Colonic mucosa (tissue), 4 donors: Measurements from ENCODE around the gene LTBP2. TPM values are rescaled to one million over a fixed set of nuclear protein-coding genes. Genes with fewer than 3 reads are reported as not detected.

ENCODE experiments used
- DNase-seq: peaks from one replicate; pipeline ENCODE4 v3.0.0-alpha.2; 2020
- H3K27ac ChIP-seq: fragments of 200-600 bp; one replicate; pipeline ENCODE4 v1.8.0; 2021
- H3K27me3 ChIP-seq: fragments of 200-600 bp; one replicate; pipeline ENCODE4 v1.8.0; 2021
- H3K36me3 ChIP-seq: fragments of 200-600 bp; one replicate; pipeline ENCODE4 v1.8.0; 2021
- H3K4me1 ChIP-seq: fragments of 200-600 bp; one replicate; pipeline ENCODE4 v1.8.0; 2021; ENCODE audit warnings: mild to moderate bottlenecking
- H3K4me3 ChIP-seq: fragments of 200-600 bp; one replicate; pipeline ENCODE4 v1.8.0; 2021
- H3K9ac ChIP-seq, 2 donors: one replicate each; pipeline ENCODE4 v1.7.0; 2013; ENCODE audit warnings: control low read depth in 2 of 2, low read depth in 2 of 2, low read length in 2 of 2
- H3K9me3 ChIP-seq: fragments of 200-600 bp; one replicate; pipeline ENCODE4 v1.8.0; 2021
- intact Hi-C: fragments of 100-400 bp; cut with DNase I; formaldehyde crosslinking; loops from one replicate; pipeline ENCODE4 v1.14.1; 2022
- total RNA-seq, 2 donors: library from RNA; stranded (reverse); fragmentation: NEBNext Ultra II Directional in 1 of 2; extraction: Animal tissue kit (Norgen Biotek cat#: 25700) in 1 of 2; gene quantifications; one replicate each; pipeline ENCODE4 v1.2.1, GENCODE V29; 2021
- TF ChIP-seq, protein P1 (sequence below): fragments of 200-600 bp; IDR thresholded peaks from one replicate; pipeline ENCODE4 v1.8.0; 2022; ENCODE audit warnings: antibody characterized with exemption, mild to moderate bottlenecking
- donor health status: healthy.
- donor health status: DM: no; HTN: no; CAD: no.
- donor health status: DM: no; HTN: no; CAD: no.

LTBP2 gene
- total RNA-seq, 2 donors from 2014 or later = 1.9 to 3.7 TPM

DNA sequence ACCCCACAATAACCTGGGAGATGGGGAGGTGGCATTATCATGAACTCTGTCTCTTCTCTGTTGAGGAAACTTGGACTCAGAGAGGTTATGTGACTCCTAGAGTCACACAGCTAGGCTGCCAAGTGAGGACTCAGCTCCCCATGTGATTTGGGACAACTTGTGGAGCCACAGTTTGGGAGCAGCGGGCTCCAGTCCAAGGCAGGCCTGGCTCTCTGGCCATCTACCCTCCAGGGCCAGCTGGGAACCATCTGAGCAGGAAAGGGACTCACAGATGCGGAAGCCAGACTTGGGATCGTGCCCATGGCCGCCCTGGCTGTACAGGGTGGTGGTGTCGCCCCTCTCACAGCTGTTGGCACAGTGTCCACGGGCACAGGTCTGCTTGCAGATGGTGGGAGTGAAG, 59.4 kb downstream of the LTBP2 start:
- TF ChIP-seq, protein P1, sequence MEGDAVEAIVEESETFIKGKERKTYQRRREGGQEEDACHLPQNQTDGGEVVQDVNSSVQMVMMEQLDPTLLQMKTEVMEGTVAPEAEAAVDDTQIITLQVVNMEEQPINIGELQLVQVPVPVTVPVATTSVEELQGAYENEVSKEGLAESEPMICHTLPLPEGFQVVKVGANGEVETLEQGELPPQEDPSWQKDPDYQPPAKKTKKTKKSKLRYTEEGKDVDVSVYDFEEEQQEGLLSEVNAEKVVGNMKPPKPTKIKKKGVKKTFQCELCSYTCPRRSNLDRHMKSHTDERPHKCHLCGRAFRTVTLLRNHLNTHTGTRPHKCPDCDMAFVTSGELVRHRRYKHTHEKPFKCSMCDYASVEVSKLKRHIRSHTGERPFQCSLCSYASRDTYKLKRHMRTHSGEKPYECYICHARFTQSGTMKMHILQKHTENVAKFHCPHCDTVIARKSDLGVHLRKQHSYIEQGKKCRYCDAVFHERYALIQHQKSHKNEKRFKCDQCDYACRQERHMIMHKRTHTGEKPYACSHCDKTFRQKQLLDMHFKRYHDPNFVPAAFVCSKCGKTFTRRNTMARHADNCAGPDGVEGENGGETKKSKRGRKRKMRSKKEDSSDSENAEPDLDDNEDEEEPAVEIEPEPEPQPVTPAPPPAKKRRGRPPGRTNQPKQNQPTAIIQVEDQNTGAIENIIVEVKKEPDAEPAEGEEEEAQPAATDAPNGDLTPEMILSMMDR = no peak
- peak; percentile 66 for DNase-seq
- intact Hi-C loops = no loop called here
- no peaks in the 10 kb centered on the region for H3K4me1 ChIP-seq
- no peaks in the 10 kb centered on the region for H3K36me3 ChIP-seq
- H3K9ac ChIP-seq = no peak overlapping the region
- H3K9me3 ChIP-seq = no peaks in the 10 kb centered on the region
- no peak overlapping the region for H3K4me3 ChIP-seq
- H3K27ac ChIP-seq = no peak overlapping the region
- H3K27me3 ChIP-seq = no peaks in the 10 kb centered on the region

DNA sequence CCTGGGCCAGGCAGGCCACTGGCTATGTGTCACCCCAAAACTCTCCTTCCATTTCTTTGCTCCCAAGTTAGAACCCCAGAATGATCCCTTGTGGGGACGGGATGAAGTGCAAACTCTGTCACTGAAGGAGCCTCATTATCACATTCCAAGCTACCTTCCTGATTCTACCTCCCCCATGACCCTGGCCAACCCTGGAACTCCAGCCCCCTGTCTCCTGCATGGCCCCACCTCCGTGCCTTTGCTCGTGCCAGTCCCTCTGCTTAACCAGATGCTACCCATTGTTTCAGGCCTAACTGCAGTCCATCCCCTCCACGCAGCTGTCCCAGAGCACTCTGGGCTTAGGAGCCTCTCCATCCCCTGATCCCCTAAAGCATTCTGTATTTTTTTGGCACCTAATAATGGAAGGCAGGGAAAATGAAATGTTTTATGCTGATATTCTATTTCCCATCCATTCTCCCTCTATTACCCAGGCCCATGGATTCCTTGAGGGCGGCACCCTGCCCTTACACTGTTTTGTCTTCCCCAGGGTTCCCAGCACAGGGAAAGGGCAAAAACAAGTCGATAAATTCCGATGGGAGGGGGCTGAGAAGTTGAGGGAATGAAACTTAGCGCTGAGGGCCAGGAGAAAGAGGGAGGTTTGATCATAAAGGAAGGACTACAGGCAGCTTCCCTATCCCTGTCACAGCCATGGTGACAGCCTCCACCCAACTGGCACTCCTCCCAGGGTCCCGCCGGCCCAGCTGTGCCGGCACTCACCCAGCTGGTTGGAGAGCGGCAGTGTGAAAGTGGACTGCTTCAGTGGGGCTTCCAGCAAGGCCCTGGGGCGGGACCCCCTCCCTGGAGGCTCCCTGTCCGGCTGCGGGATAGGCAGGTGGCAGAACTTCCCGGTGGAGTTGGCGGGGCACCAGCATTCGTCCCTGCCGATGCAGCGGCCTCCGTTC, 60.3 kb downstream of the LTBP2 start:
- no peaks in the 10 kb centered on the region for H3K27me3 ChIP-seq
- H3K36me3 ChIP-seq = no peaks in the 10 kb centered on the region
- DNase-seq = peak; percentile 25
- no peak overlapping the region for H3K27ac ChIP-seq
- H3K9ac ChIP-seq = no peak overlapping the region
- TF ChIP-seq, protein P1 = no peak
- H3K9me3 ChIP-seq = no peaks in the 10 kb centered on the region
- no peak overlapping the region for H3K4me3 ChIP-seq
- intact Hi-C loops = no loop called here
- no peaks in the 10 kb centered on the region for H3K4me1 ChIP-seq

DNA sequence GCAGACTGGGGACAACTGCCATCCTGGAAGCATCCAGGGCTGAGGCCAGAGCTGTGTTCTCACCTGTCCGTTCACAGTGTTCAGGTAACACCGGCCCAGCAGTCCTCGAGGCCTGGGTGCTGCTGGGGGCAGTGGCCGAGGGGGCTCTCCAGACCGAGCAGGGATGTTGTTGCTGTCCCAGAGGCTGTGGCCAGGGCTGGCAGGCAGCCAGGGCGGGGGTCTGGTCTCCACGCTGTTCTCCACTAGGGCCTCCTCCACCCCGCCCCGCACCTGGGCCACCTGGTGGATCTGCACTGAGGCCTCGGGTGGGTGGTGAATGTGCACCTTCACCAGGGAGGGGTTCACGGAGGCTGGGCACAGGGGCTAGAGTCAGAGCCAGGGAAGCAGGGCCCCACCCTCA, 61.0 kb downstream of the LTBP2 start:
- no peaks in the 10 kb centered on the region for H3K36me3 ChIP-seq
- H3K27ac ChIP-seq = no peak overlapping the region
- TF ChIP-seq, protein P1 = no peak

DNA sequence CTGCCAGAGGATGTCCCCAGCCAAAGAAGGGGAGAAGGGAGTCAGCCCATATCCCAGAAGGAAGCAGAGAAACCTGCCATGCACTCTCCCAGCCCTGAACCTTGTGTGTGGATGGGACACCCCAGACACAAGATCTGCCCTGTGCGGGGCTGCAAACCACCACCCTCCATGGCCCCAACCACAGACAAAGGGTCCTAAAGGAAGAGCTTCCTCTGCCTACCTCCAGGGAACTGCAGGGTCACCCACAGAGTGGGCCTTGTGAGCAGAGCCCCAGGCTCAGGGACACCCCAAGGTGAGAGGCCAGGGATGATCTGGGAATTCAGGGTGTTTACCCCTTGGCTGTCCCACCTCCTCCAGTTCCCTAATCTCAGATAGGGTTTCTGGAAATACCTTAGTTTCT, 62.0 kb downstream of the LTBP2 start:
- H3K4me3 ChIP-seq = no peak overlapping the region
- no peak overlapping the region for H3K9ac ChIP-seq
- H3K27me3 ChIP-seq = no peaks in the 10 kb centered on the region
- no peaks in the 10 kb centered on the region for H3K9me3 ChIP-seq
- no peaks in the 10 kb centered on the region for H3K36me3 ChIP-seq
- no peak overlapping the region for H3K27ac ChIP-seq
- TF ChIP-seq, protein P1 = no peak
- intact Hi-C loops = no loop called here
- DNase-seq = no peak
- no peaks in the 10 kb centered on the region for H3K4me1 ChIP-seq

More for the DNA sequence above, 61.0 kb downstream of the LTBP2 start:
- intact Hi-C loops = no loop called here
- no peaks in the 10 kb centered on the region for H3K27me3 ChIP-seq
- no peak for DNase-seq
- no peaks in the 10 kb centered on the region for H3K4me1 ChIP-seq
- no peaks in the 10 kb centered on the region for H3K9me3 ChIP-seq
- H3K9ac ChIP-seq = no peak overlapping the region
- no peak overlapping the region for H3K4me3 ChIP-seq

DNA sequence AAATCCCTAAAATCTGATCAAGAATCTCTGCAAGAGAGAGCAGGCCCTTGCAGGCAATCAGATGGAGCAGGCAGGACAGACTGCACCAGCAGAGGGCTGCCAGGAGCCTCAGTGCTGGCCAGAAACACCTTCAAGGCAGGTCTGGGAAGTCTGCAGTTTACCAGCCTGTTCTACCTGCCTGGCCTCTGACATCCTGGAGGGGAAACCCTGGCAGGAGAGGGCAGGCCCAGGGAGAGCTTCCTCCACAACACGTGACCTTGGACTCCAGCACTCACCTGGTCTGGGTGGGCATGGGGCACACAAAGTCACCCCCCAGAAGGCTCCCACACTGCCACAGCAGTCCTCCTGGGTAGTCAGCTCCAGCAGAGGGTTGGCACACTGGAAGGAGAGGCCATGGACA, 62.4 kb downstream of the LTBP2 start:
- Histone ChIP-seq H3K9me3 (no peaks in the 10 kb centered on the region), H3K36me3 (no peaks in the 10 kb centered on the region), H3K4me1 (no peaks in the 10 kb centered on the region), H3K9ac (no peak overlapping the region), H3K4me3 (no peak overlapping the region), H3K27me3 (no peaks in the 10 kb centered on the region), H3K27ac (no peak overlapping the region)
- intact Hi-C loops = no loop called here
- TF ChIP-seq, protein P1 = no peak
- DNase-seq = no peak
